ENCODE data around the gene TMEM179.

GRCh38 chr14:104601786-104602185, 2.8 kb downstream of the TMEM179 start:
- TF ChIP-seq CTCF (conservative IDR thresholded peaks at IDR 0.05; ENCODE audit: low read depth, low read length) (no peak), EZH2 (IDR thresholded peaks at IDR 0.05; ENCODE audit: low read length, unreplicated experiment) (no peak), EZH2phosphoT487 (IDR thresholded peaks at IDR 0.05; ENCODE audit: borderline replicate concordance, low read length) (no peak)
